Liver (tissue), 3 donors: Measurements from ENCODE around the gene TMPRSS9.

Source experiments
- EGR1 ChIP-seq, 2 donors: IDR thresholded peaks; 2 replicates each; pipeline ENCODE4 v1.6.1; 2016 to 2018; ENCODE audit warnings: antibody characterized with exemption in 2 of 2, low read depth in 2 of 2
- FOXA1 ChIP-seq: IDR thresholded peaks from 2 replicates; pipeline ENCODE4 v1.6.1; 2016; ENCODE audit warnings: antibody characterized with exemption
- HNF4G ChIP-seq: IDR thresholded peaks from 2 replicates; pipeline ENCODE4 v1.6.1; 2016; ENCODE audit warnings: antibody characterized with exemption
- JUND ChIP-seq, 2 donors: IDR thresholded peaks; 2 replicates each; pipeline ENCODE4 v1.6.1; 2016; ENCODE audit warnings: antibody characterized with exemption in 2 of 2
- RAD21 ChIP-seq, 2 donors: IDR thresholded peaks; 2 replicates each; pipeline ENCODE4 v1.6.1; 2016; ENCODE audit warnings: antibody characterized with exemption in 2 of 2, mild to moderate bottlenecking in 2 of 2
- SP1 ChIP-seq: IDR thresholded peaks from 2 replicates; pipeline ENCODE4 v1.6.1; 2018; ENCODE audit warnings: antibody characterized with exemption, mild to moderate bottlenecking
- TAF1 ChIP-seq: conservative IDR thresholded peaks from 2 replicates; pipeline ENCODE4 v1.6.1; 2016; ENCODE audit warnings: antibody characterized with exemption, mild to moderate bottlenecking
- TF ChIP-seq, protein P1 (sequence below): fragments of 150-350 bp; IDR thresholded peaks from 2 replicates; pipeline ENCODE4 v1.5.1; 2017; ENCODE audit warnings: improper control_type of control experiment, low read depth, low read length; ENCODE audit not compliant: missing input control
- TF ChIP-seq, protein P2 (sequence below): IDR thresholded peaks from 2 replicates; pipeline ENCODE4 v1.6.1; 2016; ENCODE audit warnings: antibody characterized with exemption
- TF ChIP-seq, protein P3 (sequence below): IDR thresholded peaks from 2 replicates; pipeline ENCODE4 v1.6.1; 2016; ENCODE audit warnings: antibody characterized with exemption, mild to moderate bottlenecking
- TF ChIP-seq, protein P4 (sequence below): IDR thresholded peaks from 2 replicates; pipeline ENCODE4 v1.6.1; 2016; ENCODE audit warnings: antibody characterized with exemption
- donor health status: healthy.
- donor health status: healthy.

DNA sequence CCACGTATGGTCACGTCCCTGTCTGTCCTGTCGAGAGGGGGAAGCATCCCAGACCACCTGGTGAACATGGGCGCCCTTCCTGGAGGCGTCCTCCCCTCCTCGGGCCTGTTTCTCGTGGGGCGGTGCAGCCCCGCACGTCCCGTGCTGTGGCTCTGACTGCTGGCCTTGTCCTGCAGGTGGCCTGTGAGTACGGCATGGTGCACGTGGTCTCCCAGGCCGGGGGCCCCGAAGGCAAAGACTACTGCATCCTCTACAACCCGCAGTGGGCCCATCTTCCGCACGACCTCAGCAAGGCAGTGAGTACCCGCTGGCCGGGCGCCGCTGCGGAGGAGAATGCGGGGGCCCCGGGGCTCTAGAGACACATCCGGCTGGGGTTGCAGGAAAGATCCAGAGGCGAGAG lies 25.6 kb upstream of the TMPRSS9 start:
- TF ChIP-seq, protein P1, sequence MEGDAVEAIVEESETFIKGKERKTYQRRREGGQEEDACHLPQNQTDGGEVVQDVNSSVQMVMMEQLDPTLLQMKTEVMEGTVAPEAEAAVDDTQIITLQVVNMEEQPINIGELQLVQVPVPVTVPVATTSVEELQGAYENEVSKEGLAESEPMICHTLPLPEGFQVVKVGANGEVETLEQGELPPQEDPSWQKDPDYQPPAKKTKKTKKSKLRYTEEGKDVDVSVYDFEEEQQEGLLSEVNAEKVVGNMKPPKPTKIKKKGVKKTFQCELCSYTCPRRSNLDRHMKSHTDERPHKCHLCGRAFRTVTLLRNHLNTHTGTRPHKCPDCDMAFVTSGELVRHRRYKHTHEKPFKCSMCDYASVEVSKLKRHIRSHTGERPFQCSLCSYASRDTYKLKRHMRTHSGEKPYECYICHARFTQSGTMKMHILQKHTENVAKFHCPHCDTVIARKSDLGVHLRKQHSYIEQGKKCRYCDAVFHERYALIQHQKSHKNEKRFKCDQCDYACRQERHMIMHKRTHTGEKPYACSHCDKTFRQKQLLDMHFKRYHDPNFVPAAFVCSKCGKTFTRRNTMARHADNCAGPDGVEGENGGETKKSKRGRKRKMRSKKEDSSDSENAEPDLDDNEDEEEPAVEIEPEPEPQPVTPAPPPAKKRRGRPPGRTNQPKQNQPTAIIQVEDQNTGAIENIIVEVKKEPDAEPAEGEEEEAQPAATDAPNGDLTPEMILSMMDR = no peak
- TF ChIP-seq, protein P2, sequence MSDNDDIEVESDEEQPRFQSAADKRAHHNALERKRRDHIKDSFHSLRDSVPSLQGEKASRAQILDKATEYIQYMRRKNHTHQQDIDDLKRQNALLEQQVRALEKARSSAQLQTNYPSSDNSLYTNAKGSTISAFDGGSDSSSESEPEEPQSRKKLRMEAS = no peak
- no peak for TF ChIP-seq JUND (IDR thresholded peaks at IDR 0.05)
- TF ChIP-seq TAF1 = no peak
- no peak for TF ChIP-seq RAD21 (IDR thresholded peaks at IDR 0.05)
- TF ChIP-seq, protein P3, sequence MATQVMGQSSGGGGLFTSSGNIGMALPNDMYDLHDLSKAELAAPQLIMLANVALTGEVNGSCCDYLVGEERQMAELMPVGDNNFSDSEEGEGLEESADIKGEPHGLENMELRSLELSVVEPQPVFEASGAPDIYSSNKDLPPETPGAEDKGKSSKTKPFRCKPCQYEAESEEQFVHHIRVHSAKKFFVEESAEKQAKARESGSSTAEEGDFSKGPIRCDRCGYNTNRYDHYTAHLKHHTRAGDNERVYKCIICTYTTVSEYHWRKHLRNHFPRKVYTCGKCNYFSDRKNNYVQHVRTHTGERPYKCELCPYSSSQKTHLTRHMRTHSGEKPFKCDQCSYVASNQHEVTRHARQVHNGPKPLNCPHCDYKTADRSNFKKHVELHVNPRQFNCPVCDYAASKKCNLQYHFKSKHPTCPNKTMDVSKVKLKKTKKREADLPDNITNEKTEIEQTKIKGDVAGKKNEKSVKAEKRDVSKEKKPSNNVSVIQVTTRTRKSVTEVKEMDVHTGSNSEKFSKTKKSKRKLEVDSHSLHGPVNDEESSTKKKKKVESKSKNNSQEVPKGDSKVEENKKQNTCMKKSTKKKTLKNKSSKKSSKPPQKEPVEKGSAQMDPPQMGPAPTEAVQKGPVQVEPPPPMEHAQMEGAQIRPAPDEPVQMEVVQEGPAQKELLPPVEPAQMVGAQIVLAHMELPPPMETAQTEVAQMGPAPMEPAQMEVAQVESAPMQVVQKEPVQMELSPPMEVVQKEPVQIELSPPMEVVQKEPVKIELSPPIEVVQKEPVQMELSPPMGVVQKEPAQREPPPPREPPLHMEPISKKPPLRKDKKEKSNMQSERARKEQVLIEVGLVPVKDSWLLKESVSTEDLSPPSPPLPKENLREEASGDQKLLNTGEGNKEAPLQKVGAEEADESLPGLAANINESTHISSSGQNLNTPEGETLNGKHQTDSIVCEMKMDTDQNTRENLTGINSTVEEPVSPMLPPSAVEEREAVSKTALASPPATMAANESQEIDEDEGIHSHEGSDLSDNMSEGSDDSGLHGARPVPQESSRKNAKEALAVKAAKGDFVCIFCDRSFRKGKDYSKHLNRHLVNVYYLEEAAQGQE = no peak
- TF ChIP-seq, protein P4, sequence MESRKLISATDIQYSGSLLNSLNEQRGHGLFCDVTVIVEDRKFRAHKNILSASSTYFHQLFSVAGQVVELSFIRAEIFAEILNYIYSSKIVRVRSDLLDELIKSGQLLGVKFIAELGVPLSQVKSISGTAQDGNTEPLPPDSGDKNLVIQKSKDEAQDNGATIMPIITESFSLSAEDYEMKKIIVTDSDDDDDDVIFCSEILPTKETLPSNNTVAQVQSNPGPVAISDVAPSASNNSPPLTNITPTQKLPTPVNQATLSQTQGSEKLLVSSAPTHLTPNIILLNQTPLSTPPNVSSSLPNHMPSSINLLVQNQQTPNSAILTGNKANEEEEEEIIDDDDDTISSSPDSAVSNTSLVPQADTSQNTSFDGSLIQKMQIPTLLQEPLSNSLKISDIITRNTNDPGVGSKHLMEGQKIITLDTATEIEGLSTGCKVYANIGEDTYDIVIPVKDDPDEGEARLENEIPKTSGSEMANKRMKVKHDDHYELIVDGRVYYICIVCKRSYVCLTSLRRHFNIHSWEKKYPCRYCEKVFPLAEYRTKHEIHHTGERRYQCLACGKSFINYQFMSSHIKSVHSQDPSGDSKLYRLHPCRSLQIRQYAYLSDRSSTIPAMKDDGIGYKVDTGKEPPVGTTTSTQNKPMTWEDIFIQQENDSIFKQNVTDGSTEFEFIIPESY = no peak
- no peak for TF ChIP-seq SP1
- TF ChIP-seq EGR1 (IDR thresholded peaks at IDR 0.05; ENCODE audit: low read depth in 2 of 2) = no peak
- no peak for TF ChIP-seq HNF4G
- TF ChIP-seq FOXA1 = no peak
